HG03045 (cell line): ENCODE data around the gene ECPAS.
A peak's percentile ranks its signal among the peaks of the same experiment; 100 is the strongest.
"Not testable (repeated sequence)": the region's sequence is repeated elsewhere in the genome, so short reads cannot be mapped to it uniquely, and the experiment has no call there.

Source experiments
- ATAC-seq: cut with Tn5 transposase; IDR thresholded peaks from one replicate; pipeline ENCODE4 v1.9.1; 2021; ENCODE audit warnings: mild to moderate bottlenecking, moderate library complexity; ENCODE audit not compliant: unreplicated experiment

The ECPAS gene, protein sequence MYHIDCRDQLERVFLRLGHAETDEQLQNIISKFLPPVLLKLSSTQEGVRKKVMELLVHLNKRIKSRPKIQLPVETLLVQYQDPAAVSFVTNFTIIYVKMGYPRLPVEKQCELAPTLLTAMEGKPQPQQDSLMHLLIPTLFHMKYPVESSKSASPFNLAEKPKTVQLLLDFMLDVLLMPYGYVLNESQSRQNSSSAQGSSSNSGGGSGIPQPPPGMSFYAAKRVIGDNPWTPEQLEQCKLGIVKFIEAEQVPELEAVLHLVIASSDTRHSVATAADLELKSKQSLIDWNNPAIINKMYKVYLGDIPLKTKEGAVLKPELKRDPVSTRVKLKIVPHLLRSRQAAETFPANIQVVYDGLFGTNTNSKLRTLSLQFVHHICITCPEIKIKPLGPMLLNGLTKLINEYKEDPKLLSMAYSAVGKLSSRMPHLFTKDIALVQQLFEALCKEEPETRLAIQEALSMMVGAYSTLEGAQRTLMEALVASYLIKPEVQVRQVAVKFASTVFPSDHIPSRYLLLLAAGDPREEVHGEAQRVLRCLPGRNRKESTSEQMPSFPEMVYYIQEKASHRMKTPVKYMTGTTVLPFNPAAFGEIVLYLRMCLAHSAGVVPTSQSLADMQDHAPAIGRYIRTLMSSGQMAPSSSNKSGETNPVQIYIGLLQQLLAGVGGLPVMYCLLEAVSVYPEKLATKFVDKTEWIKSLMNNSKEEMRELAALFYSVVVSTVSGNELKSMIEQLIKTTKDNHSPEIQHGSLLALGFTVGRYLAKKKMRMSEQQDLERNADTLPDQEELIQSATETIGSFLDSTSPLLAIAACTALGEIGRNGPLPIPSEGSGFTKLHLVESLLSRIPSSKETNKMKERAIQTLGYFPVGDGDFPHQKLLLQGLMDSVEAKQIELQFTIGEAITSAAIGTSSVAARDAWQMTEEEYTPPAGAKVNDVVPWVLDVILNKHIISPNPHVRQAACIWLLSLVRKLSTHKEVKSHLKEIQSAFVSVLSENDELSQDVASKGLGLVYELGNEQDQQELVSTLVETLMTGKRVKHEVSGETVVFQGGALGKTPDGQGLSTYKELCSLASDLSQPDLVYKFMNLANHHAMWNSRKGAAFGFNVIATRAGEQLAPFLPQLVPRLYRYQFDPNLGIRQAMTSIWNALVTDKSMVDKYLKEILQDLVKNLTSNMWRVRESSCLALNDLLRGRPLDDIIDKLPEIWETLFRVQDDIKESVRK (N-terminal part only)

DNA sequence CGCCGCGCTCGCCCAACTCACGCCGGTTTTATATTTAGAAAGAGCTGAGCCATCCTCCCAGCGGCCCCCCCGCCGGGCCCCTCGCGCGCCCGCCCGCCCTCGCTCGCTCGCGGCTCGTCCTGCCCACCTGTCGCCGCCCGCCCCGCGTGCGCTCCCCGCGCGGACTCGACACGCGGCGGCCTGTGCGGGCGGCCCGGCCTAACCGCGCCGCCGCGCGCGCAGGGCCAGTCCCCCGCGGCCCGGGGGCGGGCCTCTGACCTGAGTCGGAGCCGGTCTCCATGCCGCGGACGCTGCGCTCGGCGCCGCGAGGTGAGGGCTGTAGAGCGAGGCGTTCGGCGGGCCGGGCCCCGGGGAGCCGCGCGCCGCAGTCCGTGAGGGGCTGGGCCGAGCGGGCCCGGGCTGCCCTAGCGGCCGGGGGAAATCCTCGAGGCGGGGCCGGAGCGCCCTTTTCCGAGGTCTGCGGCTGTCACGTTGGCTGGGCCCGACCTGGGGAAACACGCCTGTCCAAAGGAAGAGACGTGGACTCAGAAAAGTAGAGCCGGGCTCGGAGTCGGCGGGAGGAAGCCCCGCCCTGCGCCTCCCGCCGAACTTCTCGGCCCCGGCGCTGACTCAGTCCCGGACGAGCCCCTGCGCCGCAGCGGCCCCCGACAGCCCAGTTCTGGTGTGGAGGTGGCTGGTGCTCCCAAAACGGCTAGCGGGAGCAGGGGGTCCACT lies at the start of gene ECPAS:
Gene ECPAS, minus strand, starts transcription at position 526 of the 714 bp plus-strand sequence. CDS start 11,465 bp downstream, outside the sequence.
- peak; percentile 61 for ATAC-seq

DNA sequence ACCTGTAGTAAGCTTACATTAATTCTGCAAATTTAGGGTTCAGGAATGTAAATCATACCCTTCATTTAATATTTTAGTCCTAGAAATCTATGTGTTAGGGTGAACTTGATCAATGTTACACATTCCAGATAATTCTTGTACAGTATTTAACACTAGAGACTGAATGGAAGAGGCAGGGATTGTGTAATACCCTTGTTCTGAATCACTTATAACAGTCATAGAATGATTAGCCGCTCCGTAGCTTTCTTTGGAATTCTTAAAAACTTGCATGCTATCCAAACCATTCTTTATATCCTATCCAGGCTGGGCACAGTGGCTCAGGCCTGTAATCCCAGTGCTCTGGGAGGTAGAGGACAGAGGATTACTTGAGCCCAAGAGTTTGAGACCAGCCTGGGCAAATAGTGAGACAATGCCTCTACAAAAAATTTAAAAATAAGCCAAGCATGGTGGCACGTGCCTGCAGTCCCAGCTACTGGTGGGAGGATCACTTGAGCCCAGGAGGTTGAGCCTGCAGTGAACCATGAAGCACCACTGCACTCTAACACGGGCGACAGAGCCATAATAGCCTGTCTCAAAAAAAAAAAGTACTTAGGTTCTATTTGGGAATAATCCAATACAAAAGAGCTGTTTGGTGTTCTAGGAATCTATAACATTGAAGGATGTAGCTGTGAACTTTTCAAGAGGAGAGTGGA lies 49.1 kb upstream of the ECPAS start:
- no peak for ATAC-seq

DNA sequence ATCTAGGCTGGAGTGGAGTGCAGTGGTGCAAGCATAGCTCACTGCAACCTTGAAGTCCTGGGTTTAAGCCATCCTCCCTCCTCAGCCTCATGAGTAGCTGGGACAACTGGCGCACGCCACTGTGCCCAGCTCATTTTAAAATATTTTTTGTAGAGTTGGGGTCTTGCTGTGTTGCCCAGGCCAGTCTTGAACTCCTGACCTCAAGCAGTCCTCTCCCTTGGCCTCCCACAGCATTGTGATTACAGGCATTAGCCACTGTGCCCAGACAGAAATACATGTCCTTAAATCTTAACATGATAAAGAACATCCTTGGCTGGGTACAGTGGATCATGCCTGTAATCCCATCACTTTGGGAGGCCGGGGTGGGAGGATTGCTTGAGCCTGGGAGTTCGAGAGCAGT lies 47.5 kb upstream of the ECPAS start:
- ATAC-seq = no peak

DNA sequence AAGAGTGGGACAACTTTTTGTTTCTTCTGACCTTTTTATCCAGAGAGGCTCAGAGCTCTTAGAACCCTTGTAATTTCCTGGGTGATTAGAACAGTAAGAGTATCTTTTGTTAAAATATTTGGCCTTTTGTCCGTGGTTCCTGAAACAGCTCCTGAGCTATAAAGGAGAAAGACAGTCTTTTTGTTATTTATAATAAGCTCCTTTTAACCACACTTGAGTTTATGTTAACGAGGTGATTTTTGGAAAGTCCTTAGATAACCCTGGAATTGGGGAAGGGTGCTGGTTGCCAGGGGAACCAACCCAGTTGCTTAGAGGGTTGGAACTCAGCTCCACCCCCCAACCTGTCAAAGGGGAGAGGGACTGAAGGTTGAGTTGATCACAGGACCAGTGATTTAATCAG lies 45.6 kb upstream of the ECPAS start:
- ATAC-seq = no peak

DNA sequence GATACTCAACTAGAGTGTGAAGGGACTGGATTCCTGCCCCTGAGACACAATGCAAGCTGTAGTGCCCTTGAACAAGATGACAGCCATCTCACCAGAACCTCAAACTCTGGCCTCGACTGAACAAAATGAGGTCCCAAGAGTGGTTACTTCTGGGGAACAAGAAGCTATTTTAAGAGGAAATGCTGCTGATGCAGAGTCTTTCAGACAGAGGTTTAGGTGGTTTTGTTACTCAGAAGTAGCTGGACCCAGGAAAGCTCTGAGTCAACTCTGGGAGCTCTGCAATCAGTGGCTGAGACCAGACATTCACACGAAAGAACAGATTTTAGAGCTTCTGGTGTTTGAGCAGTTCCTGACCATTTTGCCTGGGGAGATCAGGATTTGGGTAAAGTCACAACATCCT lies 43.2 kb upstream of the ECPAS start:
- no peak for ATAC-seq

DNA sequence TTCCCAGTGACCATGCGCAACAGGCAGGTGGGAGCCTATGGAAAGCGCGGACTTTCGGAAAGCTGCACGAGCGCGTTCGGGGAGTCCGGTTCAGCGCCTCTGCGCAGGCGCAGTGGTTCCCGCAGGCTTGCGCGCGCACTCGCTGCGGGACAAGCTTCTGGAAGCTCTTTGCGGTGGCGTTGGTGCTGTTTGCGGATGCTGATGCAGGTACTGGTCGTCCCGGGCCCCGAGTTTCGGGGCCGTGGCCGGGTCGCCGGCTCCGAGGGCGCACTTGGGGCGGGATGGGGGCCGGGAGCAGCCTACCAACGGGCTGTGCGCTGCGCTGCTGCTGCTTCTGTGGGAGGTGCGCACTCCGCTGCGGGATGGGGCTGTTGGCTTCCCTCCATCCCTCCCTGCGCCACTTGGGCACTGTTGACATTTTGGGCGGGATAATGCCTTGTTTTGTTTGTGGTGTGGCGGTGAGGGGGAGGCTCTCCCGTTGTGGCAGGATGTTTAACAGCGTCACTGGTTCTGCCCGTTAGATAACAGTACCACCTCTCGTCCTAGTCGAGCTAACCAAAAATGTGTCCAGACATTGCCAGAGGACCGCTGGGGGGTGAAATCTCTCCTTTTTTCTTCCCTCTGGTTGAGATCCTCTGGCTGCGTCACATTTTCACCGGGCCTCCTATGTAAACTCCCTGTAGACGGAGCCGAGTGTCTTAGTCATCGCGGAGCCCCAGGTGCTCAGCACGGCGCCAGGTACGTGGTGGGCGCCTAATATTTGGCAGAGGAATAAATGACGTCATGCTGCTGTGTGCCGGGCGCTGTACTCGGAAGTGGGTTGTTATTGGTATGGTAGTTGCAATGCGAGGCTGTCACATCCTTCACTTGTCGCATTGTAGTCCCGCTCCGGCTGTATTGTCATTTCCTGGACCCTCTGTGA lies 41.1 kb upstream of the ECPAS start, which contains the start of gene ZNF483:
Gene ZNF483, plus strand, starts transcription at position 124 of the 922 bp plus-strand sequence. CDS start 2,217 bp downstream, outside the sequence.
- no peak for ATAC-seq

DNA sequence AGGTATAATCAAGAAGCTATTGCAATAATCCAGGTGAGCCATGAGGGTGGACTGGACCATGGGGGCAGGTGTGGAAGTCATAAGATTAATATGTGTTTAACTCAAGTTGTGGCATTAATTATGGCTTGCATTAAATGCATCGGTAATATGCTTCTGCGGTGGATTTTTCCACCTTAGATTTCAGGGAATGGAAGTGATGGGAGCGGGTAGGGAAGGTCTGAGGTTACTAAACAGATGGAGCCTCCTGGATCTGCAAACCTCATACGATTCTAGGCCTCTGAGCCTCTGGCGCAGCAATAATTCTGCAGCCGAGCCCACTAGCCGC lies 40.5 kb upstream of the ECPAS start:
- no peak for ATAC-seq

DNA sequence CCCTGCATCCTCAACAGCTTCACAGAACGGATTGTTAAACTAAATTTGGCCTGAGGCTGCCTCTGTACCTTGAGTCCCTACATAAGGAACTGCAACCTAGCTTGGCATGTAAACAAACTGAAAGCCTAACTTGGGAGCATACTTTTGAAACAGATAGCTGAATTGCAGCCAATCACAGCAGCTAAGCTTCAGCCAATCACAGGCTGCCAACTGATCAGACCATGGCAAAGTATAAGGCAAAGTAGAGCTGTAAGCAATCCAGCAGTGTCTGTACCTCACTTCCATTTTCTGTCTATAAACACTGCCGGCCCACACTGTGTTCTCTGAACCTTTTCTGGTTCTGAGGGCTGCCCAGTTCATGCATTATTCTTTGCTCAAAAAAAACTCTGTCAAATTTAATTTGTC lies 31.9 kb upstream of the ECPAS start:
- no peak for ATAC-seq

DNA sequence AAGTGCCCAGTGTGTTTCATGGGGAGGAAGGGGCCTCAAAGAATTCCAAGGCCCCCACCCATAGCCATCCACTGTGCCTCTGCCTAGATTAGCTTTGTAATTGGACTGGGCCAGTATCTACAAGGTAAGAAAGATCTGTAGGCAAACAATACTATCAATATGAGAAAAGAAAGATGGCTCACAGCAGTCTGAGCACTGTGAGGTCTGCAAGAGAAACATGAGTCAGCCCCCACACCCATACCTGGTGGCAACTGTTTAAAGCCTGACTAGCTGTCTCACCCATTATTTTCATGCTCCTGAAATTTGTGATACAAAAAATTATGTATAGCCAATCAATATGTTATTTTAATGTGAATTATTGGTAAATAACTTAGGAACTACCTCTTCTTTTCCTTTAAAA lies 30.8 kb upstream of the ECPAS start:
- no peak for ATAC-seq

DNA sequence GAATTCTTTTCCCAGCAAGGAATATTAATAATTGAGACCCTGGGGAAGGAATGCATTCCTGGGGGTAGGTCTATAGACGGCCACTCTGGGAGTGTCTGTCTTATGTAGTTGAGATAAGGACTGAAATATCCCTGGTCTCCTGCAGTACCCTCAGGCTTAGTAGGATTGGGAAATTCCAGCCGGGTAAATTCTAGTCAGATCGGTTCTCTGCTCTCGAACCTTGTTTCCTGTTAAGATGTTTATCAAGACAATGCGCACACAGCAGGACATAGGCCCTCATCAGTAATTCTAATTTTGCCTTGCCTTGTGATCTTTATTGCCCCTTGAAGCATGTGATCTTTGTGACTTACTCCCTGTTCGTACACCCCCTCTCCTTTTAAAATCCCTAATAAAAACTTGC lies 27.4 kb upstream of the ECPAS start:
- not testable (repeated sequence) for ATAC-seq

DNA sequence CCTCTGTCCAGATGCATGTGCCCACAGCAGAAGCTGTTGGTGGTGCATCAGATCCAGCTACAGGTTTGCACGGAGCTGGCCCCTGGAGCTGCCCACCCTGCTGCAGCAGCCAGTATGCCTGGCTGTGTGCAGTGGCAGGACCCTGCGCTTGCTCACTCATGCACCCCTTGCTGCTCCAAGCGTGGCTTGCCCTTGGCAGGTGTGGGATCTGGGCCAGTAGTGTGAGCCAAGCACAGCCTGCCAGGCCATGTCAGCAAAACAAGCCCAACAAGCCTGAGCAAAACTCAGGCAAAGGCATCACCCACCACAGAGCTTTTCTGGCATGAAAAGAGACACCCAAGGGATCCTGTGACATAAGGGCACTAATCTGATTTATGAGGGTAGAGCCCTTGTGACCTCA lies 18.3 kb upstream of the ECPAS start:
- ATAC-seq = no peak

DNA sequence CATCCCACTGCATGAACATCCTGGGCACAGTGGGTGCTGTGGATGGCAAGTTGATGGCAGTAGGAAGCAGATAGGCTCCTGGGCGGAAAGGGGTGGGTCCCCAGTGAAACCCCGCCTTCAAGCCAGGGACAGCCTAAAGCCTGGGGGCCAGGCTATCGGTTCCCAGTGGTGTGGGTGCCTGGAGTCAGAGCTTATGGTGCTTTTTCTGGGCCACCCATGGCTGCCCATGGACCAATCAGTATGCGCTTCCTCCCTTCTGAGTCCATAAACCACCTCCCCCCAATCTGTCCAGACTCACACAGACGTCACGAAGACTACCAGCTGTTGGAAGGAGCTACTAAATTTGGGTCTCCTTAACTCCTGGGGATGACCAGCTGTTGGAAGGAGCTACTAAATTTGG lies 17.5 kb upstream of the ECPAS start:
- no peak for ATAC-seq

DNA sequence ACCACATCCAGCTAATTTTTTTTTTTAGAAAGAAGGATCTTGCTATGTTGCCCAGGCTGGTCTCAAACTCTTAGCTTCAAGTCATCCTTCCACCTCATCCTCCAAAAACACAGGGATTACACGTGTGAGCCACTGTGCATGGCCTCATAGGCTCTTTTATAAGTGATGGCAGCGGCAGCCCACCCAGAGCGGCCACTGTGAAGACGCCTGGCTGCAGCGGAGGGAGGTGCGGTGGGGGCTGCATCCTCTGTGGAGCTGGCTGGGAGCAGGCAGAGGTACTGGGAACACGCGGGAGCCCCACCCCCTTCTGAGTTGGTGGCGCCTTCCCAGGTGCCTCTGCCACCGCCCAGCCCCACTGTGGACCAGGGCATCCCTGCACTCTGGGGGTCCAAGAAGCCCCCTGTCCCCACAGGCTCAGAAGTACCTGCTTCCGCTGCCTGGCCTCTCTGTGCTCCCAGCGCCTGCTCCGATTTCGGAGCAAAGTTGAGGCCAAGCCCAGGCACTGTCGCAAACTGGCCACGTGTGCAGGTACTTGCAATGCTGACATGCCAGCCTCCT lies 16.9 kb upstream of the ECPAS start:
- ATAC-seq = no peak

DNA sequence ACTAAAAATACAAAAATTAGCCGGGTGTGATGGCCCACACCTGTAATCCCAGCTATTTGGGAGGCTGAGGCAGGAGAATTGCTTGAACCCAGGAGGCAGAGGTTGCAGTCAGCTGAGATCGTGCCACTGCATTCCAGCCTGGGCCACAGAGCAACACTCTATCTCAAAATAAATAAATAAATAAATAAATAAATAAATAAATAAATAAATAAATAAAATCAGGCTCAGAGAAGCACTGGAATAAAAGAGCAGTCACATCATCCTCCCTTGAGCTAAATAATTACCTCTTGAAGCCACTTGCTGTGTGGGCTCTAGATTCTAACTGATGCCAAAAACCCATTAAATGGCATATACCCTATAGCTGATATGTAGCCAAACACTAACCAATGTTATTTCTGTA lies 13.0 kb upstream of the ECPAS start:
- not testable (repeated sequence) for ATAC-seq

DNA sequence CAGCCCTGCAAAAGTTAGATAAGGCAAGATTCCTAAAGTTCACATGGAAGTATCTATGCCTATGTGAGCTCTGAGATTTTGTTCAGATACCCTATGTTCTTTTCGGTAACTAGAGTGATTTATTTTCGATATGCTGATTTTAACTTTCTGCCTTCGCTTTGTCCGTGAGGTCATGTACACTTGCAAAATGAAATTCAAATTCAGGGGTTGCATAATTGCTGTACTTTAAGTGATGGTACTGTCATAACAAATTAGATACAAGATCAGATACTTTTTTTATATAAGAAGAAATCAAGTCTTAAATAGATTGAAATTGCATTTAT lies 350 bp upstream of the ECPAS start:
- peak; percentile 1 for ATAC-seq

DNA sequence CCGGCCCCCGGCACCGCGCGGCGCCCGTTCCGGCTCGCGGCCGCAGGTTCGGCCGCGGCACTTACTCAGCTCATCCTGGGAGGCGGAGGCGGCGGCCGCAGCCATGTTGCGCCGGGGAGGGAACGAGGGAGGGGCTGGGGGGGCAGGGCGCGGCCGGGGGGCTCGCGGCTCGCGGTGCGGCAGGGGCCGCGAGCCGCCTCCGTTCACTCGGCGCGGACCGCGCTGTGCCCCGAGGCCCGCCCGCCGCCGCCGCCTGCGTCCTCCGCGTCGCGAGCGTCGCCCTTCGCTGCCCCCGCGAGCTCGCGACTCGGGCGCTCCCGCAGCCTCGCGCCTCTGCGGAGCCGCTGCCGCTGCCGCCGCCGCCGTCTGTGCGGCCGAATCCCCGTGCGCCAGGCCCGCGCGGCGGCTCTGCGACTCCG lies 735 bp downstream of the ECPAS start:
- ATAC-seq = peak; percentile 31

DNA sequence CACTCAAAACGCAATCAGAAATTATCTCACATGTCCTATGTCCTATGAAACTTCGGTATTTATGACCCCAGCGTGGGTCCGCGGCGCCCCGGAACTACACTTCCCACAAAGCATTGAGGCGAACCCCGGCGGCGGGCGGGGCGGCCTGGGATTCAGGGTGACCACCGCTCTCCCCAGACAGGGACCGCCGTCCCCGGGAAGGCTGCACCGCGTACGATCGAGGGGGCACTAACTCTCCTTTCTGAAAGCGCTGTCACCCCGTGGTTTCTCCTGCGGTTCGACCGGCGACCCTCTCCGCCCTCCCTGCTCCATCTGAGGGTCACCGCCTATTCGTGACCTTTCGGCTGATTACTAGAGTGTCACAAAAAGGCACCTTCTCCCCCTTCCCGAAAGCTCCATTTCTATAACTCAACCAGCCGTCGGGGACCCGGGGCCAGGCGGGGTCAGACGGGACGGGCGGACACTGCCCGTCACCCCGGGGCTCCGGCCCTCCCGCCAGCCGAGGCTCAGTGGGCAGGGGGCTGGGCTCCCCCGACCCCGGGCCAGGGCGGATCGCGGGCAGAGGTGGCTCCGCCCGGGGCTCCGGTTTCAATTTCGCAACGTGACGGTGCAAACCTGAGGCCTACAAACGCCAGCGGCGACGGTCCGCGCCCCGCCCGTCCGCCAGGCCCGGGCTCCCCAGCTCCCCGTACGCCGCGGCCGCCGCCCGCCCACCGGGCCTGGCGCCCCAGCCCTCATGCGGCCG lies 1.3 kb downstream of the ECPAS start:
- ATAC-seq = peak; percentile 62
